GM23338 (cell line): ENCODE results near the gene NGB. TPM values are rescaled to one million over a fixed set of nuclear protein-coding genes. Genes with fewer than 3 reads are reported as not detected.
A peak's percentile ranks its signal among the peaks of the same experiment; 100 is the strongest.

ENCODE experiments used
- ATAC-seq: fragments of 200-7000 bp; cut with Tn5 transposase; 3 replicates; pipeline ENCODE4 v1.9.1; 2020
- DNase-seq: peaks from one replicate; pipeline ENCODE4 v3.0.0-alpha.2; 2015; ENCODE audit warnings: low spot score
- H2AFZ ChIP-seq: fragments of 200-600 bp; sonication (generic); 2 replicates; pipeline ENCODE4 v1.8.0; 2016; ENCODE audit warnings: antibody characterized with exemption, mild to moderate bottlenecking, moderate library complexity
- H3F3A ChIP-seq: fragments of 200-600 bp; sonication (generic); replicated peaks from 2 replicates; pipeline ENCODE4 v1.8.0; 2017; ENCODE audit warnings: antibody characterized with exemption, mixed run types, low read depth
- H3K27ac ChIP-seq: fragments of 200-600 bp; sonication (generic); 2 replicates; pipeline ENCODE4 v1.6.1; 2016; ENCODE audit warnings: low read depth
- H3K27me3 ChIP-seq: fragments of 200-600 bp; sonication (generic); 2 replicates; pipeline ENCODE4 v1.8.0; 2016; ENCODE audit warnings: mild to moderate bottlenecking, mixed run types, moderate library complexity; ENCODE audit not compliant: insufficient read depth
- H3K36me3 ChIP-seq: fragments of 200-600 bp; sonication (generic); 2 replicates; pipeline ENCODE4 v1.8.0; 2016; ENCODE audit warnings: mild to moderate bottlenecking; ENCODE audit not compliant: insufficient read depth
- H3K4me1 ChIP-seq: fragments of 200-600 bp; sonication (generic); 2 replicates; pipeline ENCODE4 v1.8.0; 2016; ENCODE audit warnings: mild to moderate bottlenecking, moderate library complexity; ENCODE audit not compliant: insufficient read depth
- H3K4me2 ChIP-seq: fragments of 200-600 bp; sonication (generic); 2 replicates; pipeline ENCODE4 v1.7.1; 2017; ENCODE audit warnings: mixed run types
- H3K4me3 ChIP-seq: fragments of 200-600 bp; sonication (generic); 2 replicates; pipeline ENCODE4 v1.6.1; 2016; ENCODE audit warnings: mixed run types
- H3K79me2 ChIP-seq: fragments of 200-600 bp; sonication (generic); replicated peaks from 2 replicates; pipeline ENCODE4 v1.8.0; 2017; ENCODE audit warnings: mild to moderate bottlenecking; ENCODE audit not compliant: insufficient read depth
- H3K9me2 ChIP-seq: fragments of 200-600 bp; sonication (generic); 2 replicates; pipeline ENCODE4 v1.8.0; 2017; ENCODE audit not compliant: insufficient read depth
- H4K20me1 ChIP-seq: fragments of 200-600 bp; sonication (generic); replicated peaks from 2 replicates; pipeline ENCODE4 v1.8.0; 2017; ENCODE audit warnings: mild to moderate bottlenecking; ENCODE audit not compliant: insufficient read depth
- H3K27ac Mint-ChIP-seq: 2 replicates; pipeline ENCODE4 v1.8.0; 2020; ENCODE audit warnings: inconsistent platforms, mild to moderate bottlenecking, moderate library complexity, mixed read lengths
- H3K27me3 Mint-ChIP-seq: 3 replicates; pipeline ENCODE4 v1.8.0; 2022; ENCODE audit warnings: low read depth, mild to moderate bottlenecking, moderate library complexity, mixed read lengths, inconsistent platforms; ENCODE audit not compliant: insufficient read depth, poor library complexity
- H3K36me3 Mint-ChIP-seq: 3 replicates; pipeline ENCODE4 v1.8.0; 2021; ENCODE audit warnings: low read depth, mild to moderate bottlenecking, inconsistent platforms, moderate library complexity, mixed read lengths
- H3K4me1 Mint-ChIP-seq: 3 replicates; pipeline ENCODE4 v1.8.0; 2020; ENCODE audit warnings: mild to moderate bottlenecking, inconsistent platforms, mixed read lengths
- H3K4me3 Mint-ChIP-seq: 3 replicates; pipeline ENCODE4 v1.8.0; 2021; ENCODE audit warnings: moderate library complexity, mild to moderate bottlenecking, inconsistent platforms, mixed read lengths
- H3K9me3 Mint-ChIP-seq: 3 replicates; pipeline ENCODE4 v1.8.0; 2020; ENCODE audit warnings: moderate library complexity, mild to moderate bottlenecking, inconsistent platforms, mixed read lengths
- CREB1 ChIP-seq: fragments of 250-450 bp; sonication (Bioruptor Pico); IDR thresholded peaks from 2 replicates; pipeline ENCODE4 v1.5.0; 2020; ENCODE audit warnings: low read depth, mild to moderate bottlenecking, moderate library complexity
- CTCF ChIP-seq, 2 experiments: fragments of 200-600 bp in 1 of 2; sonication (generic) in 1 of 2; conservative IDR thresholded peaks; 2 replicates each; pipeline versions ENCODE4 v1.5.1 to v1.6.1; 2016 to 2017; ENCODE audit warnings: antibody characterized with exemption in 2 of 2, low read depth in 2 of 2, mild to moderate bottlenecking in 2 of 2, moderate library complexity in 1 of 2
- ETS1 ChIP-seq: IDR thresholded peaks from 2 replicates; pipeline ENCODE4 v1.6.1; 2016; ENCODE audit warnings: antibody characterized with exemption
- EZH2 ChIP-seq: fragments of 200-600 bp; sonication (generic); IDR thresholded peaks from one replicate; pipeline ENCODE4 v1.8.0; 2017; ENCODE audit warnings: antibody characterized with exemption, mild to moderate bottlenecking, low read depth; ENCODE audit not compliant: unreplicated experiment
- EZH2phosphoT487 ChIP-seq: fragments of 200-600 bp; sonication (generic); IDR thresholded peaks from one replicate; pipeline ENCODE4 v1.8.1; 2018; ENCODE audit warnings: antibody characterized with exemption; ENCODE audit not compliant: unreplicated experiment
- JUNB ChIP-seq: IDR thresholded peaks from one replicate; pipeline ENCODE4 v1.6.1; 2016; ENCODE audit warnings: antibody characterized with exemption; ENCODE audit not compliant: unreplicated experiment
- NANOG ChIP-seq: IDR thresholded peaks from 2 replicates; pipeline ENCODE4 v1.6.1; 2016; ENCODE audit warnings: antibody characterized with exemption, borderline replicate concordance
- POLR2AphosphoS5 ChIP-seq: IDR thresholded peaks from 2 replicates; pipeline ENCODE4 v1.6.1; 2016; ENCODE audit warnings: antibody characterized with exemption, low read depth
- REST ChIP-seq: IDR thresholded peaks from one replicate; pipeline ENCODE4 v1.6.1; 2018; ENCODE audit warnings: antibody characterized with exemption; ENCODE audit not compliant: unreplicated experiment
- STAT1 ChIP-seq: IDR thresholded peaks from one replicate; pipeline ENCODE4 v1.6.1; 2016; ENCODE audit warnings: antibody characterized with exemption; ENCODE audit not compliant: unreplicated experiment
- ZNF114 ChIP-seq: fragments of 250-450 bp; sonication (Bioruptor Pico); IDR thresholded peaks from 2 replicates; pipeline ENCODE4 v1.5.0; 2020; ENCODE audit warnings: mild to moderate bottlenecking, moderate library complexity
- ZNF331 ChIP-seq: fragments of 250-450 bp; sonication (Bioruptor Pico); IDR thresholded peaks from 2 replicates; pipeline ENCODE4 v1.5.0; 2020; ENCODE audit warnings: low read depth, mild to moderate bottlenecking, moderate library complexity
- ZNF462 ChIP-seq: fragments of 250-450 bp; sonication (Bioruptor Pico); IDR thresholded peaks from 2 replicates; pipeline ENCODE4 v1.5.0; 2020; ENCODE audit warnings: mild to moderate bottlenecking, moderate library complexity
- polyA plus RNA-seq: library from polyadenylated mRNA; unstranded; fragments of >200 nt; fragmentation: Nextera tagmentation; extraction: Ambion mirVana; gene quantifications from 2 replicates; pipeline ENCODE4 v1.2.1, GENCODE V29; 2016
- total RNA-seq: library from RNA; depleted of rRNA; stranded (reverse); fragments of >200 nt; shearing (Covaris generic); gene quantifications from 2 replicates; pipeline ENCODE4 v1.2.3, GENCODE V29; 2014

Gene NGB
- total and polyA plus RNA-seq, 2 experiments from 2014 or later, result 0.21 to 1.0 TPM

- peaks cover 8% of the 10 kb centered on the region; the same call in 1 of the 2 replicates for H3K79me2 ChIP-seq
- Mint-ChIP-seq H3K9me3 (no peaks in the 10 kb centered on the region), H3K36me3 (no peaks in the 10 kb centered on the region; the same call in 2 of the 3 replicates), H3K27ac (no peak overlapping the region), H3K27me3 (peaks cover 2% of the 10 kb centered on the region), H3K4me1 (peaks cover 4% of the 10 kb centered on the region; the same call in 1 of the 3 replicates), H3K4me3 (no peak overlapping the region)
- H3K27me3 ChIP-seq, result no peaks in the 10 kb centered on the region
- peak overlapping the region; percentile 39 for H3K27ac ChIP-seq
- no peaks in the 10 kb centered on the region; the same call in 1 of the 2 replicates for H3F3A ChIP-seq
- H3K4me3 ChIP-seq, result no peak overlapping the region
- H2AFZ ChIP-seq, result no peak overlapping the region
- H3K9me2 ChIP-seq, result no peaks in the 10 kb centered on the region
- DNase-seq, result no peak
- ATAC-seq, result peak; percentile 81
- TF ChIP-seq POLR2AphosphoS5 (no peak), REST (no peak), NANOG (no peak), JUNB (no peak), EZH2 (no peak), EZH2phosphoT487 (no peak), CTCF (conservative IDR thresholded peaks at IDR 0.05; ENCODE audit: low read depth in 2 of 2) (no peak), ZNF114 (no peak), ZNF462 (CRISPR knock-in tag) (no peak), STAT1 (no peak), CREB1 (CRISPR knock-in tag) (no peak), ETS1 (no peak), ZNF331 (CRISPR knock-in tag) (no peak)
- H3K4me2 ChIP-seq, result no peak overlapping the region
- H3K36me3 ChIP-seq, result no peaks in the 10 kb centered on the region; the same call in 1 of the 2 replicates
- no peaks in the 10 kb centered on the region for H3K4me1 ChIP-seq
- no peaks in the 10 kb centered on the region; the same call in 1 of the 2 replicates for H4K20me1 ChIP-seq
These were observed 36.0 kb upstream of the NGB start for GRCh38 chr14:77306851-77307496.
